GM21825 (cell line): ENCODE data around the gene PGGHG.
A peak's percentile ranks its signal among the peaks of the same experiment; 100 is the strongest.
"Not testable (repeated sequence)": the region's sequence is repeated elsewhere in the genome, so short reads cannot be mapped to it uniquely, and the experiment has no call there.

Experiments used
- ATAC-seq: cut with Tn5 transposase; IDR thresholded peaks from one replicate; pipeline ENCODE4 v1.9.1; 2021; ENCODE audit warnings: mild to moderate bottlenecking, moderate library complexity; ENCODE audit not compliant: unreplicated experiment

Gene PGGHG

DNA sequence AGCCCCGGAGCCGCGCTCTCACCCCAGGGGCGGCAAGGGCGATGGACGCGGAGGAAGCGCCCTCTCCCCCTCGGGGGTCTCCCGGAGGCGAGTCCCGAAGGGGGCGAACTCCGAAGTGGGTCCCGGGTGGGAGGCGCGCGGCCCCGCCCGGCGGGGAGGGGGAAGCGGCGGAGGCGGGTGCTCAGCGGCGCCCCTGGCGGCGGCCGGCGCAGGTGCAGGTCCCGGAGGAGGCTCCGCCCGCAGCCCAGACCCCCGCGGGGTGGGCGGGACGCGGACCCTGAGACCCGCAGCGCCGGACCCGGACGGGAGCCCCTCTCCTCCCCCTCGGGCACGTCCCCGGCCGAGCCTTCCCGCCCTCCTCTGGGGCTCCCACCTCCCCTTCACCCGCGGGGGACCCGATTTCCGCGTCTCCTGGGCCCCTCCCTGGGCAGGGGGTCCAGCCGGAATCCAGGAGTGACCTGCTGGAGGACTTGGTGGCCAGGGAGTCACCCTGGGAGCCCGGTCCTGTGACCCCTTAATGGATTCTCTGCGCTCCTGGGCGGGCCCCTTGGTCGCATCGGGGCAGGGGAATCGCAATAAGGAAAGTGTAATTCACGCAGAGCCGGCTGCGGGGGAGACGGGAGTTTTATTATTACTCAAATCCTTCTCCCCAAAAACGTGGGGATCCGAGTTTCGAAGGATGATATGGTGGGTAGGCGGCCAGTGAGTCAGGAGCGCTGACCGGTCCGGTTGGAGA is 22.3 kb downstream of the PGGHG start:
- not testable (repeated sequence) for ATAC-seq

DNA sequence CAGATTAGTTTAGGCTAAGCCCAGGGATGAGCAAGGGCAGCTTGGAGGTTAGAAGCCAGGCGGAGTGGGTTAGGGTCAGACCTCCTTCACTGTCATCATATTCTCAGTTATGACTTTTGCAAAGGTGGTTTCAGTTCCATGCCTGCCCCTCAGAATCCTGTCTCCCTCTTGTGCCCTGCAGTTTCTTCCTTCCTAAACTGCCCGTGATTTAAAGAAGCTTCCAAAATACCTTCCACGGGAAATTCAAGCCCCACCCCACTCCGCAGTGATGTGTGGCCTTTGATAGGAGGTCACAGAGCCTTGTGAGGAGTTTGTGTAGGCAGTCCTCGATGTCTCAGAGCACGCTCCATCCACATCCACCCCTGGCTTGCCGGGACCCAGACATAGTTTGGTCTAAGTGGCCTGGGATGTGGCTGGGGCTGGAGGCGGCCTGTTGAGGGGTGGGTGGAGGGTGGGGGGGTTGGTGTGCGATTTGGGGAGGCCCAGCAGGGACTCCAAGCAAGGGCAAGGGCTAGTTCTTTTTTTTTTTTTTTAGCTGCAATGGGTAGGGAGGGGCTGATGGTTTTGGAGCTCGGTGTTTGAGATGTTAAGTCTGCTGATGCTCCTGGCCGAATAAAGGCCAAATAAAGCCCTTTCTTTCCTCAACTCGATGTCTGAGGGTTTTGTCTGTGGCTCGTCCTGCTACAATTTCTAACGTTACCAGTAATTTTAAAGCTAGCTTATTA is 23.3 kb downstream of the PGGHG start:
- ATAC-seq: no peak

DNA sequence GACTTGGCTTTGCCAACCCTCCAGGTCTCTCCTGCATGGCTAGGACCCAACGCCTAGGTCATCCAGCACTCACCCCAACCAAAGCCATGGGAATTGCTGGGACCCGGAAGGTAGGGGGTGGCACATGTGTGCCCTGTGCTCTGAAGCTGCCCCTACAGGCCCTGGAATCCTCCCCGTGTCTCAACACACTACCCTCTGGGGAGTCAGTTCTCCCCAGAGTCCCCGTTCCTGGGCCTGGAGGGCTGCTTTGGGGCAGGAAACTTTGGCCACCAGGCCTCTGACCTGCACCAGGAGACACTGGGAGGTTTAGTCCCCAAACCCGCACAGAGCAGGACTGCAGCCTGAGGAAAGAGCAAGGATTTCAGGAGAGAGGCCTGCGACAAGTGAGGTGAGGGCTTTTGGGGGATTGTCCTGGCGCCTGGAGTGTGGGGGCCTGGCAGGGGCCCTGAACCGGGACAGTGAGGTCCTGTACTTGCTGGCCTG is 24.4 kb downstream of the PGGHG start:
- peak; percentile 5 for ATAC-seq

DNA sequence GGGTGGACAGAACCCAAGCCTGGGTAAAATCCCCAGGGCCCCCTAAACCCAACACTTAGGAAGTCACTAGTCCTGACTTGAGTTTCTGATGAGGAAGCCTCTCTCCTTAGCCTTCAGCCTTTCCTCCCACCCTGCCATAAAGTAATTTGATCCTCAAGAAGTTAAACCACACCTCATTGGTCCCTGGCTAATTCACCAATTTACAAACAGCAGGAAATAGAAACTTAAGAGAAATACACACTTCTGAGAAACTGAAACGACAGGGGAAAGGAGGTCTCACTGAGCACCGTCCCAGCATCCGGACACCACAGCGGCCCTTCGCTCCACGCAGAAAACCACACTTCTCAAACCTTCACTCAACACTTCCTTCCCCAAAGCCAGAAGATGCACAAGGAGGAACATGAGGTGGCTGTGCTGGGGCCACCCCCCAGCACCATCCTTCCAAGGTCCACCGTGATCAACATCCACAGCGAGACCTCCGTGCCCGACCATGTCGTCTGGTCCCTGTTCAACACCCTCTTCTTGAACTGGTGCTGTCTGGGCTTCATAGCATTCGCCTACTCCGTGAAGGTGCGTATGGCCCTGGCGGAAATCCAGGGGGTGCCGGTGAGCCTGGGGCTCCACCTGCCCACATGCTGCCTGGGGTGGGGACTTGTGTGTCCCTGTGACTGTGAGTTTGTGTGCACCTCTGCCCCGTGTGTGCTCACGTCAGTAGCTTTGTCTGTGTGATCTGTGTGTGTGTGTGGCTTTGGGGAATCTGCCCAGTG is 25.0 kb downstream of the PGGHG start, which contains the start of gene IFITM1:
TSS of gene IFITM1 (plus strand) at position 254 of the 767 bp plus-strand sequence. CDS start at position 385, 131 bp downstream.
- peak; percentile 32 for ATAC-seq

GRCh38 chr11:314554-314875 is 25.6 kb downstream of the PGGHG start:
- not testable (repeated sequence) for ATAC-seq

- ATAC-seq: no peak
Measured at GRCh38 chr11:315051-315481, 26.1 kb downstream of the PGGHG start.

DNA sequence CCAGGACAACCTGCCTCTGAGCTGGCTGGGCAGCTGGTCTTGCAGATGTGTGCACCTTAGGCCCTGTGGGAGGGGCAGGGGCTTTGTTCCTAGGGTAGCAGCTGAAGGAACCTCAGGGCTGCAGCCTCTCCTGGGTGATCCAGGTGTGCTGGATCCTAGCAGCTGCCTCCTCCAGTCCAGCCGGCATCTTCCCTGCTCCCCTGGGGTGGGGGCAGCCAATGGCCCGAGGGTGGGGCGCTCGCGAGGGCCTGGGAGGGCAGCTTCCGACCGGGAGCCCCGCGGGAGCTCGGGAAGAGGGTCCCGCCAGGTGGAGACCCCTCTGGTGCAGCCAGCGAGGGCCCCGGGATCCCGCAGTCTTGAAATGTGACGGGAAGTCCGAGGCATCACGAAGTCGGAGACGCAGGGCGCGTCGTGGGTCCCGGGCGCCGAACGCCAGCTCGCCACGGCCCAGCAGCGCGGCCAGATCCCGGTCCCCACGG is 26.6 kb downstream of the PGGHG start:
- ATAC-seq: no peak

DNA sequence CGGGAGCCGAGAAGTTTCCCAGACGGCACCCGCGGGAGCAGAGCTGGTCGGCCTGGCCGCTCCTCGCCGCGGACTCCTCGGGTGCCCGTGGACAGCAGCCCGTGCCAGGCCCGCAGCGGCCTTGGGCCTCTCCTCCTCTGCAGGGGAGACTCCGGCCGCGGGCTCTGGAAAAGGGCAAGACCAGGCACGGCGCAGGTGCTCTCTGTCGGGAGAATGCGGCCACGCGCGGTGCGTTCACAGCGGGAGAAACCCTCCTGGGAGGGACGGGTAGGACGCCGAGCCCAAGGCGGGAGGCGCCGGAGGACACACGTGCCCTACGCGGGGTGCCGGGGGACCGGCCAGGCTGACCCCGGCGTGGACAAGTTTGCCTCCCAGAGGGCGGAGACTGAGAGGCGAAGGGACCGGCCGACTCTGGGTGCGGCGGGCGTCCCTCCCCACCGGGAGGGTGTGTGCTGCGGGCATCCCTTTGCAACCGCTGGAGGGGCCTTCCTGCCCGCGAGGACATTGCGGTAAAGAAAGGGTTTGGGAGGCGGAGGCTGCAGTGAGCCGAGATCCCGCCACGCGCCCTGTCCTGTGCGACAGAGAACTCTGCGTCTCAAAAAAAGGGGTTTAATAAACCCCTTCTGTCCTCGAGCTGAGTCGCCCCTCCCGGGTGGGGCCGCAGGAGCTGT is 27.2 kb downstream of the PGGHG start:
- no peak for ATAC-seq

DNA sequence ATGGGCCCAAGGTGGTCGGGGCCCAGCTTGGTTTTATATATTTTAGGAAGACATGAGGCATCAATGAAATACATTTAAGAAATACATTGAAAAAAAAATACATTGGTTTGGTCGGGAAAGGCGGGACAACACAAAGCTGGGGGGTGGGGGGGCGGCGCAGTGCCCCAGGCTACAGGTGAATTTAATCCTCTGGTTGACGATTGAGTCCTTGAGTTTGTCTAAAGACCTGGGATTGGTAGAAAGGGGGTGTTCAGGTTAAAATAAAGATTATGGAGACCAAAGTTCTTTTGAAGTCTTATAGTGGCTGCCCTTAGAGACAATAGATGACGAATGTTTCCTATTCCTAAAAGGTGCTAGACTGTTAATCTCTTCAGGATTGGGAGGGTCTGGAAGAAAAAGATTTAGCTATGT is 28.0 kb downstream of the PGGHG start:
- ATAC-seq: no peak

DNA sequence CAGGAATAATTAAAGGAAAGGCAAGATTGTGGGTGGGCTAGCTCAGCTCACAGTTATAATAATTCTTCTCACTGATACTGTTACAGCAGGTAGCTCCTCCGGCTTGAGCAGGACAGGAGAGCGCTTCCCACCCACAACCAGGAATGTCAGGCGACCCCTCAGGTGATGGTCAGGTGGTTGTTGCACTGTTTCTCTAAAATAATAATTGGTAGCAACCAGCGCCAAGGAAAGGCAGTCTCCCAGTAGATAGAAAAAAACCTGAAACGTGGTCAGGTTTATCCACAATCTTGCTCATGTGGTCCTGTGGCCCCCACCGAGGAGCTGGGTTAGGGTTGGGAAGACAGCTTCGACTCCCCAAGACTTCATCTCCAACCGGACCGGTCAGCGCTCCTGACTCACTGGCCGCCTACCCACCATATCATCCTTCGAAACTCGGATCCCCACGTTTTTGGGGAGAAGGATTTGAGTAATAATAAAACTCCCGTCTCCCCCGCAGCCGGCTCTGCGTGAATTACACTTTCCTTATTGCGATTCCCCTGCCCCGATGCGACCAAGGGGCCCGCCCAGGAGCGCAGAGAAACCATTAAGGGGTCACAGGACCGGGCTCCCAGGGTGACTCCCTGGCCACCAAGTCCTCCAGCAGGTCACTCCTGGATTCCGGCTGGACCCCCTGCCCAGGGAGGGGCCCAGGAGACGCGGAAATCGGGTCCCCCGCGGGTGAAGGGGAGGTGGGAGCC is 28.9 kb downstream of the PGGHG start:
- not testable (repeated sequence) for ATAC-seq

GRCh38 chr11:318405-319120 is 29.6 kb downstream of the PGGHG start:
- peak; percentile 43 for ATAC-seq

DNA sequence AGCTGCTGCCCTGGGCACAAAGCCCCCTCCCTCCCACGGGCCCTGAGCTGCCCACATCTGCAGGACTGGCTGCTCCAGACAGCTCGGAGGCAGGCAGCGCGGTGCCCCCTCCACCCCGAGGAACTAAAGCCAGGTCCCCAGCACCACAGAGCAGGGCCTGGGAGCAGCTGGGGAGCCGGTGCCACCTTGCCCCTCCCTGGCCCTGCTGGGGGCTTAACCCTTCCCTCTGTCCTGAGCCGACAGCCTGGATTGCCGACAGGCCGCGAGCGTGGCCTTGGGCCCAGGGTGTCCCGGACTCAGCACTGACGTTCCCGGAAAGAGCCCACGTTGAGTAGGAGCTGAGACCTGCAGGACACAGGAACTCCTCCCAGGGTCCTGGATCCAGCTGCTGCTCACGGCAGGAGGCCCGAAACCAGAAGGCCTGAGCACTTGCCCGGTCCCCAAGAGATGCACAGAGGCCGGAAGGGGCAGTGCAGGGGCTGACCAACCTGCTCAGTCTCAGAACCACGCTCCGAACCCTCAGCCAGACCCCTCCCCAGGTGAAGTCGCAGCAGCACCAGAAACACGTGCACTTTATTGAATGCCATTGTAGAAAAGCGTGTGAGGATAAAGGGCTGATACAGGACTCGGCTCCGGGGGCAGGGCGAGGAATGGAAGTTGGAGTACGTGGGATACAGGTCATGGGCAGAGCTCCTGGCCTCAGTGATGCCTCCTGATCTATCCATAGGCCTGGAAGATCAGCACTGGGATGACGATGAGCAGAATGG is 30.4 kb downstream of the PGGHG start:
- not testable (repeated sequence) for ATAC-seq

- ATAC-seq: not testable (repeated sequence)
Measured at GRCh38 chr11:319888-320273, 31.0 kb downstream of the PGGHG start.

DNA sequence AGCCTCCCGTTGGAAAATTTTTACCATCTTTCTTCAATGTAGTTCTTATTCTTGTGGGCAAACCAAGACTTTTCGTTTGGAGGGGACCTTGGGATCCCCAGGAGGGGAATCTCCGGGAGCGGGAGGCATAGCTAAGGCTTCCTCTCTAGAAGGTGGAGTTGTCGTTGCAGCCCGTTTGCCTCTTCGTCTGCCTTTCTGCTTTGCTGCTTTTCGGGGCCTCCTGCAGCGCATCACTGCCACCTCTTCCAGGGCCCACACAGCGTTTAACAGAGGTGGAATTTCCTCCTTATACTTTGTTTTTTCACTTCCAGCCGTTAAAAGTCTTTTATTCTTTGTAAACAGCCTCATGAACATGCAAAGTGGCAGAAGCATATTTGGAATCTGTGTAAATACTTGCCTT is 35.2 kb downstream of the PGGHG start:
- no peak for ATAC-seq

DNA sequence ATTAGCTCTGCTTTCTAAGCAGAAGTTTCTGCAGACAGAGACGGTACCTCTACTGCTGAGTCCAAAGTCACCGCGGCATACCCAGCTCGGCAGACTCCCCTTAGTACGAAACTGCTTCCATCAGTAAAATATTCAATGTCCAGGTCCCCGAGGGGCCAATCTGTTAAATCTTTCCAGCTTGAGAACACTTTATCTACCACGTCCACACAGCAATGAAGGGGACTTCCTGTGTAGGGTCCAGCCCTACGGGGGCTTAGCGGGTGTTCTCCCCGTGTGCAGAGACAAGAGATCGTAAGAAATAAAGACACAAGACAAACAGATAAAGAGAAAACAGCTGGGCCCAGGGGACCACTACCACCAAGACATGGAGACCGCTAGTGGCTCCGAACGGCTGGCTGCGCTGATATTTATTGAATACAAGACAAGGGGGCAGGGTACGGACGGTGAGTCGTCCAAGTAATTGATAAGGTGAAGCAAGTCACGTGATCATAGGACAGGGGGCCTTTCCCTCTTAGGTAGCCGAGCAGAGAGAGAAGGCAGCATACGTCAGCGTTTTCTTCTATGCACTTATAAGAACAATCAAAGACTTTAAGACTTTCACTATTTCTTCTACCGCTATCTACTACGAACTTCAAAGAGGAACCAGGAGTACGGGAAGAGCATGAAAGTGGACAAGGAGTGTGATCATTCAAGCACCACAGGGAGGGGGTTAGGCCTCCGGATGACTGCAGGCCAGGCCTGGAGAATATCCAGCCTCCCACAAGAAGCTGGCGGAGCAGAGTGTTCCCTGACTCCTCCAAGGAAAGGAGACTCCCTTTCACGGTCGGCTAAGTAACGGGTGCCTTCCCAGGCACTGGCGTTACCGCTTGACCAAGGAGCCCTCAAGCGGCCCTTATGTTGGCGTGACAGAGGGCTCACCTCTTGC is 35.9 kb downstream of the PGGHG start:
- not testable (repeated sequence) for ATAC-seq

GRCh38 chr11:325796-326591 is 37.1 kb downstream of the PGGHG start:
- no peak for ATAC-seq

DNA sequence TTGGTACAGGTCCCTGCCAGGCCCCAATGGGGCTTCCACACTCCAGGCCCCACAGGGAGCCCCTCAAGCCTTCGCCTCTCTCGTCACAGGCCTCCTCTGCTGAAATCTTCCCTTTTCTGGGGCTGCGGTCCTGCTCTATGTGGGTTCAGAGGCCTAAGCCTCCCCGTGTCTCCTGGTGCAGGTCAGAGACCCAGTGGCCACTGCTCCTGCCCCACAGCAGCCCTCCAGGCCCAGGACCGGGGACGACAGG is 37.6 kb downstream of the PGGHG start:
- no peak for ATAC-seq
